HuH-7.5 (cell line): Measurements from ENCODE around the gene CERS2.
"Not testable (repeated sequence)": the region's sequence is repeated elsewhere in the genome, so short reads cannot be mapped to it uniquely, and the experiment has no call there.

Experiments
- DNase-seq: peaks from one replicate; pipeline ENCODE4 v3.0.0; 2011; ENCODE audit warnings: low spot score

The CERS2 gene

DNA sequence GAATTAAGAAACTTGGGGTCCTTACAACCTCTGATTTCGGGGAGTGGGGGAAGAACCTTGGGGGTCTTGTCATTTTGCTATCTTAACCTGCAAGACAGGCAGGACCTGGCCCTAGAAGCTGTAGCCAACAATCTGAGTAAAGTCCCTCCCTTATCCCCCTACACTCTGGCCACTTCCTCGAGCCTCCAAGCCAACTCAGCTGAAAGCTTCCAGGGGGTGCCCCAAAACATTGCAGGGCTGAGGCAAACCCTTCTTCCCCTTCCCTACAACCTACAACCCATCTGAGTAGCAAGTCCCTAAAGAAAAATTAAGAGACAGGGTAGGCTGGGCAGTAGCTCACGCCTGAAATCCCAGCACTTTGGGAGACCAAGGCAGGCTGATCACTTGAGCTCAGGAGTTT is 5.0 kb downstream of the CERS2 start:
- DNase-seq, result no peak

DNA sequence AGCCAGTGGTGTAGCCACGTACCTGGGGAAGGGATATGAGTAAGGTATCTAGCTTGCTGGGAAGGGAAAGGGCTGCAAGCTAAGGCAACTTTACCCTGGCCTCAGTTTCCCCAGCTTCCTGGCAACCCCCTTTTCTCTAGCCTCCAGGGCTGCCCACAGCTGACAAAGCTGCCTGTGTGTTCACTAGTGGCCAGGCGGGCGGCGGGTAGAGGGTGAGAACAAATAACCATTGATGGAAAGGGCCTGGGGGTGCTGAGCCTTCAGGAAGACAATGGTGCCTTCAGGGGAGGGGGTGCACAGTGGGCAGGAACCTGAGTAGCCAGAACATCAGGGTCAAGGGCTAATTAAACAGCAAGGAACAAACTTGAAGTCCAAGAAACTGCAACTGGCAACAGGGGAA is 6.1 kb downstream of the CERS2 start:
- no peak for DNase-seq

DNA sequence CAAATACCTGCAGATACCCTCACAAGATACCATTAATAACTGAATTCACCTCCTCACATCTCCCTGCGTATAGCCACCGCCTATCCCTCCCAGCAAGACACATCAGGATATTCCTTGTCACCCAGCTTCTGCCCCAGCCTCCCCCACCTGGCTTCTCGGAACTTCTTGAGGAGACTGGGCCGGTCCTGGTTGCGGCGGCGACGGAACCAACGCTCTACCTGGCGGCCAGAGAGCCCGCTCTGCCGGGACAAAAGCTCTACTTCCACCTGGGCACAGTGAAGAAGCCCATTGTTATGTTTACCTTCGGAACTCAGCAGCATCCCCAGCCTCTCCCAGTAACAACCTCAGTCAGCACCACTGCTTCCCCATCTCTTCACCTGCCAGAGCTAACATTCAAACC is 6.7 kb downstream of the CERS2 start:
- DNase-seq, result no peak

- no peak for DNase-seq
Observed at GRCh38 chr1:150966011-150966410, 8.6 kb downstream of the CERS2 start.

- no peak for DNase-seq
Observed at GRCh38 chr1:150965605-150966004, 9.0 kb downstream of the CERS2 start.

- DNase-seq, result no peak
Observed at GRCh38 chr1:150964164-150964489, 10.5 kb downstream of the CERS2 start.

DNA sequence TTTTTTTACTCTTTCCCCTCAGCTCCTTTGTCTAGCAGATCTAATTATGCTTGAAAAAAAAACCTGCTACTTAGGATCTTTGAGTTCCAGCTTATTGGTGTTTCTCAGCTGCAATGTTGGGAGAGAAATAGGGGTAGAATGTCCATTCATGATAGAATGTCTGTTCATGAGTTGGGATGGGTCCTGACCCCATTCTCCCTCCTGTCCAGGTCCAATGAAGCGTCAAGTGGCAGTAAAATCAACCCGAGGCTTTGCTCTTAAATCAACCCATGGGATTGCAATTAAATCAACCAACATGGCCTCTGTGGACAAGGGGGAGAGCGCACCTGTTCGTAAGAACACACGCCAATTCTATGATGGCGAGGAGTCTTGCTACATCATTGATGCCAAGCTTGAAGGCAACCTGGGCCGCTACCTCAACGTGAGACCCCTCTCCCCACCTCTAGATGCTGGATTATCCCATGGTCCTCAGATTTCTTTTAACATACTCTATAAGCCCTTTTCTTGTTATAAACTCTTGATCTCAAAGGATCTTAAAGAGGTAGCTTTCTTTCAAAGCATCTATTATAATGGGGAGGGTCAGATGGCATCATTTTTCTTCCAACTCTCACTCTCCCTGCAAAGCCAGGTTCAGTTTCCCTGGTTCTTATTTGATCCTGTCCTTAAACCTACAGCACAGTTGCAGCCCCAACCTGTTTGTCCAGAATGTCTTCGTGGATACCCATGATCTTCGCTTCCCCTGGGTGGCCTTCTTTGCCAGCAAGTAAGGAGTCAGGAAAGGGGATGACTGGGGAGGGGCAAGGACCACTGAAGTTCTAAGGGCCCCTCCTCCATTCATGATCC is 11.1 kb downstream of the CERS2 start:
- DNase-seq, result no peak

- no peak for DNase-seq
Observed at GRCh38 chr1:150961756-150962155, 12.9 kb downstream of the CERS2 start.

DNA sequence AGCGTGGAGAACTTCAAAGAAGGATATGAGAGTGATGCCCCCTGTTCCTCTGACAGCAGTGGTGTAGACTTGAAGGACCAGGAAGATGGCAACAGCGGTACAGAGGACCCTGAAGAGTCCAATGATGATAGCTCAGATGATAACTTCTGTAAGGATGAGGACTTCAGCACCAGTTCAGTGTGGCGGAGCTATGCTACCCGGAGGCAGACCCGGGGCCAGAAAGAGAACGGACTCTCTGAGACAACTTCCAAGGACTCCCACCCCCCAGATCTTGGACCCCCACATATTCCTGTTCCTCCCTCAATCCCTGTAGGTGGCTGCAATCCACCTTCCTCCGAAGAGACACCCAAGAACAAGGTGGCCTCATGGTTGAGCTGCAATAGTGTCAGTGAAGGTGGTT is 14.0 kb downstream of the CERS2 start:
- no peak for DNase-seq

GRCh38 chr1:150957666-150958065 is 17.0 kb downstream of the CERS2 start:
- DNase-seq, result no peak

- DNase-seq, result no peak
Observed at GRCh38 chr1:150955280-150955679, 19.4 kb downstream of the CERS2 start.

DNA sequence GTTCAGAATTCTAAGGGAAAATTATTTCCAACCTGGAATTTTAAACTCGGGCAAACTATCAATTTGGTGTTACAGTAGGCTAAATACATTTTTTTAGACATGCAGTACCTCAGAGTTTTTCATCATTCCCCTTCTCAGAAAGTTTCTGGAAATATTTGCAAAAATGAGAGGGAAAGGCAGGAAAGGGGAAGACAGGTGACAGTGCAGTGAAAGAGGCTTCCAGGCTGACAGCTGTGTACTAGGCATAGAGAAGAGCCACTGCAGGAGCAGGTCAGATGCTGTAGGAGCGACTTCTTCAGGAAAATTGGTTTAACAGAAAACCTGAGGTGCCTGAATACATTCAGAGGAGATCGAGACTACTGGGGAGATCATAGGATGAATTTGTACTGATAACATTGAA is 19.9 kb downstream of the CERS2 start:
- DNase-seq, result no peak

GRCh38 chr1:150944856-150945255 is 29.8 kb downstream of the CERS2 start:
- DNase-seq, result no peak

- no peak for DNase-seq
Observed at GRCh38 chr1:150931773-150932172, 42.9 kb downstream of the CERS2 start.

DNA sequence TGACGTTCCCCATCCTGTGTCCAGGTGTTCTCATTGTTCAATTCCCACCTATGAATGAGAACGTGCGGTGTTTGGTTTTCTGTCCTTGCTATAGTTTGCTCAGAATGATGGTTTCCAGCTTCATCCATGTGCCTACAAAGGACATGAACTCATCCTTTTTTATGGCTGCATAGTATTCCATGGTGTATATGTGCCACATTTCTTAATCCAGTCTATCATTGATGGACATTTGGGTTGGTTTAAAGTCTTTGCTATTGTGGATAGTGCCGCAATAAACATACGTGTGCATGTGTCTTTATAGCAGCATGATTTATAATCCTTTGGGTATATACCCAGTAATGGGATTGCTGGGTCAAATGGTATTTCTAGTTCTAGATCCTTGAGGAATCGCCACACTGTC is 45.9 kb downstream of the CERS2 start:
- not testable (repeated sequence) for DNase-seq

DNA sequence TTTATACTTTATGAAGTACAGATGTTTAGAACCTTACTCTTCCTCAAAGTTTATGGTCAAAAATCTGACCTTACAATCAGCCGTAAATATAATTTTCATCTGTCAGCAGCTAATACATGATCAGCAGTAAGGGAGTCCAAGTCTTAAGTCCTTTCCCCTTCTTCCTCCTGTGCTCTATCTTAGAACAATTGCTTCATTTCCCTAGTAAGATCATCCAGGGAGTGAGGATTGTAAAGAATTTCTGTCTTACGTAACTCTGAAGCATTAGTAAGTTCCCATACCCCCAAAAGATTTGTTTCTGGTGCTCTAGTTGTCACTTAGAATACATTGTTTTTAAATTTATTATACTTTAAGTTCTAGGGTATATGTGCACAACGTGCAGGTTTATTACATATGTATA is 46.3 kb downstream of the CERS2 start:
- no peak for DNase-seq

DNA sequence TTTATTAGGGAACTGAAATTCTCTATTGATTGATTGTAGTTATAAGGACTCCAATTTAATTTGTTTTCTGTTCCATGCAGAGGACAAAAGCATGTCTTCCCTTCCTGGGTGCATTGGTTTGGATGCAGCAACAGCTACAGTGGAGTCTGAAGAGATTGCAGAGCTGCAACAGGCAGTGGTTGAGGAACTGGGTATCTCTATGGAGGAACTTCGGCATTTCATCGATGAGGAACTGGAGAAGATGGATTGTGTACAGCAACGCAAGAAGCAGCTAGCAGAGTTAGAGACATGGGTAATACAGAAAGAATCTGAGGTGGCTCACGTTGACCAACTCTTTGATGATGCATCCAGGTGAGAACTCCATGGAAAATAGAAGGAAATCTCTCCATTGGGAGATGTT is 47.0 kb downstream of the CERS2 start:
- no peak for DNase-seq

DNA sequence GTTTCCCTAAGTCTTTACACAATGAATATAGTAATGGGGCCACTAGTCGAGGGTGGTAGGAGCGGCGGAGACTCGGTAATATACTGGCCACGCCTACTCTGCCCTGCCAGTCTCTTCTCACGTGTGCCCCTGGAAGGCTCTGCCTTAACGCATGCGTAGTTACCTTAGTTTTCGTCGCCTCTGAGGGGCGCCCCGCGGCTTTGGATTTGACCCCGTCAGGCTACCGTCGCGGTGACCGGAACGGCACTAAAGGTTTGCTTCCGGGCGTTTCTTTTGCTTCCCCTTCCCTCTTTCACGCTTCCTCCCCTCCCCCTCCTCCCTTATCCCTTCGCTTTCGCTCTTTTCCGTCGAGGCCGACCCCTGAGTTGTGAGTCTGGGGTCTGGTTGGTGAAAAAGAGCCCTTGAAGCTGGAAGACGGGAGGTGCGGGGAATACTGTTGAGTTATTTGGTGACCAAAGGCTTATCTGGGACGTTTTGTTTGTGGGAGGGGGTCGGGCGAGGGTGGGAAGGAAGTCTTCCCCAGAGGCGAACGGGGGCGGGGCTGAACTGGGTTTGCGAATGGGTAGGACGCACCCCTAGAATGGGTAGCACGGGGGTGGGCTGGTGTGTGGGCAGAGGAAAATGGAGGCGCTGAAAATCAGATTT is 48.4 kb downstream of the CERS2 start, which contains the start of gene SETDB1:
Gene SETDB1 (plus strand): TSS at position 267 of the 645 bp plus-strand sequence. CDS start 1,352 bp downstream, outside the sequence.
- DNase-seq, result peak; percentile 84

DNA sequence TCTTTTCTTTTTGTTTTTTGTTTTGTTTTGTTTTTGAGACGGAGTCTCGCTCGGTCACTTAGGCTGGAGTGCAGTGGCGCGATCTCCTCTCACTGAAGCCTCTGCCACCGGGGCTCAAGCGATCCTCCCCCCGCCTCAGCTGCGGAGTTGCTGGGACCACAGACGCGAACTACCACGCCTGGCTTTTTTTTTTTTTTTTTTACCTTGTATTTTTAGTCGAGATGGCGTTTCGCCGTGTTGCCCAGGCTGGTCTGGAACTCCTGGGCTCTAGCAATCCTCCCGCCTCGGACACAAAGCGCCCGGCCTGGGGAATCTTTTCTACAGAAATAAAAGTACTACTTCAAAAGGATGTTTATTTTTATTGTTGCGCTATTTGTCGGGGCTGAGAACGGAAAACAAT is 49.6 kb downstream of the CERS2 start:
- no peak for DNase-seq

DNA sequence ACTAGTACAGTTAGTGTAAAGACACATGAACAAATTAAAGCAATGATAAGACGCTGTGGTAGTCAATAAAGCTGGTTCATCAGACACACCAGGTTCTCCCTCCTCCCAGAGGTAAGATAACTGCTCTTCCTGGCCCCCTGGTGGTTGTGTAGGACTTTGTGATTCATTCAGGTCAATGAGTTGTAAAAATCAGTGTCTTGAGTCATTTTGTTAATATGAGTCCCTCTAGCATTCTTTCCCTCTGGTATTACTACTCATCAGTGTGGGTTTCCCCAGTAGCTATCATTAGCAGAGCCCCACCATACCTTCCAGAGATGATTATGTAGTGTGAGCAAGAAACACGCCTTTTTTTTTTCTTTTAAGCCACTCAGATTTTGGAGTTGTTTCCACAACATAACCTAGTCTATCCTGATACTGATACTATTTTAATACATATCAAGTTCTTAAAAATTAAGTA is 52.1 kb downstream of the CERS2 start:
- DNase-seq, result peak; percentile 77

DNA sequence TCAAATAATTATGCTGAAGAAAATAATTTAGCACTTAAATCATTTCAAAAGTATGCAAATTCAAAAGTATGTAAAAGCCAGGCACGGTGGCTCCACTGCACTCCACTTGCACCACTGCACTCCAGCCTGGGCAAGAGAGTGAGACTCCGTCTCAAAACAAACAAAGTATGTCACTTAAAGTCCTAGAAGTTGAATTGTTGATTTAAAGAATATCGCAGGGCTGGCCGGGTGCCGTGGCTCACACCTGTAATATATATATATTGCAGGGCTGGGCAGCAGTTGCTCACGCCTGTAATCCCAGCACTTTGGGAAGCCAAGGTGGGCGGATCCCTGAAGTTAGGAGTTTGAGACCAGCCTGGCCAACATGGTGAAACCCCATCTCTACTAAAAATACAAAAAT is 57.2 kb downstream of the CERS2 start:
- no peak for DNase-seq
